Osteocyte (in vitro differentiated cells): ENCODE results near the gene PPDPF. TPM values are rescaled to one million over a fixed set of nuclear protein-coding genes. Genes with fewer than 3 reads are reported as not detected.
A peak's percentile ranks its signal among the peaks of the same experiment; 100 is the strongest.

Experiments used
- DNase-seq: peaks from one replicate; pipeline ENCODE4 v3.0.0; 2021; ENCODE audit warnings: mixed read lengths; ENCODE audit not compliant: unreplicated experiment; ENCODE audit errors: extremely low spot score
- H3K27ac Mint-ChIP-seq: one replicate; pipeline ENCODE4 v1.8.0; 2021; ENCODE audit warnings: mild to moderate bottlenecking, mixed read lengths; ENCODE audit not compliant: unreplicated experiment
- H3K27me3 Mint-ChIP-seq: one replicate; pipeline ENCODE4 v1.8.0; 2021; ENCODE audit warnings: mixed read lengths; ENCODE audit not compliant: unreplicated experiment
- H3K36me3 Mint-ChIP-seq: one replicate; pipeline ENCODE4 v1.8.0; 2021; ENCODE audit warnings: mixed read lengths; ENCODE audit not compliant: unreplicated experiment
- H3K4me1 Mint-ChIP-seq: one replicate; pipeline ENCODE4 v1.8.0; 2021; ENCODE audit warnings: mixed read lengths; ENCODE audit not compliant: unreplicated experiment
- H3K4me3 Mint-ChIP-seq: one replicate; pipeline ENCODE4 v1.8.0; 2021; ENCODE audit warnings: mild to moderate bottlenecking, moderate library complexity, mixed read lengths; ENCODE audit not compliant: unreplicated experiment
- H3K9me3 Mint-ChIP-seq: one replicate; pipeline ENCODE4 v1.8.0; 2021; ENCODE audit warnings: mixed read lengths; ENCODE audit not compliant: unreplicated experiment
- CTCF ChIP-seq: fragments of 200-600 bp; sonication (generic); IDR thresholded peaks from 2 replicates; pipeline ENCODE4 v1.5.0; 2021; ENCODE audit warnings: antibody characterized with exemption, mild to moderate bottlenecking, moderate library complexity
- total RNA-seq: library from RNA; stranded (reverse); gene quantifications from 2 replicates; pipeline ENCODE4 v1.2.1, GENCODE V29; 2021

Gene PPDPF
- total RNA-seq, 1 donor from 2014 or later = 239 TPM

DNA sequence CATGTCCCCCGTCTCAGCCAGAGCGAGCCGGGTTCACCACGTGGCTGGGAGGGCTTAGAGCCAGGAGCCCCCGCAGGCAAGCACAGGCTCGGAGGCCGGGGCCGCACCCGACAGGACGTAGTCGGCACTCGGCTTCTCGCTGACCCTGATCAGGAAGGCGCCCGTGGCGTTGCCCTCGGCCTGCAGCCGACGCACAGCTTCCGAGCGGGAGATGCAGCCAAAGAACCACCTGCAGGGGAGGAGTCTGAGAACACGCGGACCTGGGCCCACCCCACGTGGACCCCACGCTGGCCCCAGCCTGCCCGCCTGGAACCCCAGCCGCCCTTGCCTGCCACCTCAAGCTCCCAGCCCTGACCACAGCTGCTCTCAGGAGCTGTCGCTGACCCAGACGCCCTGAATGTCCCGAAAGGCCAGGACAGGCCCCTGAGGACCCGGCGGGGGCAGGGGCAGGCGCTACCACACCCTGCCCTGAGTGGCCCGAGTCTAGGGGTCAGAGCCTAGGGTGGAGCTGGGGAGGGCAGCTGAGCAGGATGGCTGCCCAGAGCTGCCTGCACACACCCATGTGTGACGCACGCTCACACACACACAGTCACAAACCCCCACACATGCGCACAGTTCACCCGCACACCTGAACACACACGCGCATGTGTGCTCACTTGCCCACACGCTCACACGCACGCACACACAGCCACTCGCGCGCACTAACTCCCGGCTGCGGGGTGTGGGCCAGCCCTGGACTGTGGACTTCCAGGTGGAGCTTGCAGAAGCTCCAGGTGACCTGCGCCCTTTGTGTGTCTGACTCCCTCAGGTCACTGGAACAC, 14.5 kb downstream of the PPDPF start:
- no peak for TF ChIP-seq CTCF
- no peaks in the 10 kb centered on the region for H3K27me3 Mint-ChIP-seq
- no peak overlapping the region for H3K4me3 Mint-ChIP-seq
- no peak for DNase-seq
- H3K9me3 Mint-ChIP-seq = no peaks in the 10 kb centered on the region
- no peaks in the 10 kb centered on the region for H3K36me3 Mint-ChIP-seq
- H3K27ac Mint-ChIP-seq = no peak overlapping the region
- peaks cover 15% of the 10 kb centered on the region for H3K4me1 Mint-ChIP-seq

DNA sequence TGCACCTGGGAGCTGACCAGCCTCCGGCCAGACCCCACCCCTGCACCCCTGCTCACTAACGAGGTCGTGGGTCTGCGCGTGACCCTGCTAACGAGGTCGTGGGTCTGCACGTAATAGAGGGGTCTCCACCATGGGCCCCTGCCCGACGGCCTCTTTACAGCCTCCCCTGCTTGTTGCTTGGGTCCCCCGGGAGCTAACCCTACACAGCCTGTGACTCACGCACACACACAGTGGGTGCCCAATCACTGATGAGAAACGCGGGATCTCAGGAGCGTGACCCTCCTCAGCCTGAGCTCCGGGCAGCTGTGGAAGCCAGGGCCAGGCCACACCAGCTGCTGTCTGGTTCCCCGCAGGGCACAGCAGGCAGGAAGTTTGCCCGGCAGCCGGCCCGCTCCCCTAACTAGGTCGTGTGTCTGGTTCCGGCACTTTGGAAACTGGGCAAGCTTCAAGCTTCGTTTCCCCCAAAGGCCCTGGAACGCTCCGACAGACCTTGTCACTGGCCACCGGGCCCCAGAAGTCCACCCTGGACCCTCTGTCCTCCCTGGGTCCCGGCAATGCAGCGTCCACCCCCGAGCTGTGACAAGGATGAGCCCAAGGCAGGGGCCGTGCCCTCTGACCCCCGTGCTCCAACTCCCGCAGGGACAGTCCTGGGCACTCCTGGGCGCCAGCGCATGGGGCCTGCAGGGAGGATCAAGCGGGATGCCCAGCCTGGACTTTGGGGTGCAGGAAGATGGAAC, 15.8 kb downstream of the PPDPF start:
- Mint-ChIP-seq H3K4me1 (peaks cover 15% of the 10 kb centered on the region), H3K9me3 (no peaks in the 10 kb centered on the region)

DNA sequence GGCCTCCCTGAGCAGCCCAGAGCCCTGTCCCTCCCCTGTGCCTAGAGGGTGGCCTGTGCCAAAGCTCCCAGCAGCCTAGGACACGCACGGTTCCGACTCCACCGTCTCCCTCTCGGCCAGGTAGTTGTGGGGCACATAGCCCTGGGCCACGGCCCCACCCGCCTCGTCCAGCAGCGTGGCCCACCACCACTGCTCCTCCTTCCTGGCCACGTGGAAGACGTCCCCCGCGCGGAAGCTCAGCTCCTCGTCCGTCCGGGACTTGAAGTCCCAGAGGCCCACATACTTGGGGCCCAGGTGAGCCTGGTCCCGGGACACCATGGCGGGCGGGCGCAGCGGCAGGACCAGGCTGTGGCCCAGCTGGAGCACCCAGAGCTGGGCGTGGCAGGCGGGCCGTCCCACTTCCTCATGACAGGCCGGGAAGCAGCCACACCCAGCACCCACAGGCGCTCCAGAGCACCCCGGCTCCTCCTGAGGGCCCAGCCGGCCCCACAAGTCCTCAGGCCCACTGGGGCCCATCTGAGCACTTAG, 16.5 kb downstream of the PPDPF start, which contains the start of gene PTK6:
PTK6 (minus strand) TSS at position 380 of the 528 bp plus-strand sequence; CDS start at position 318, 62 bp downstream.
- Mint-ChIP-seq H3K27ac (peak within 1 kb of the TSS; percentile 70), H3K36me3 (no peaks in the 10 kb centered on the region), H3K27me3 (no peaks in the 10 kb centered on the region), H3K4me3 (peak within 1 kb of the TSS; percentile 26), H3K9me3 (no peaks in the 10 kb centered on the region), H3K4me1 (peaks cover 15% of the 10 kb centered on the region)
- no peak for TF ChIP-seq CTCF
- no peak for DNase-seq

More for the DNA sequence above, 15.8 kb downstream of the PPDPF start:
- Mint-ChIP-seq H3K27me3 (no peaks in the 10 kb centered on the region), H3K36me3 (no peaks in the 10 kb centered on the region), H3K27ac (peak overlapping the region; percentile 70), H3K4me3 (no peak overlapping the region)
- TF ChIP-seq CTCF = no peak
- DNase-seq = no peak

DNA sequence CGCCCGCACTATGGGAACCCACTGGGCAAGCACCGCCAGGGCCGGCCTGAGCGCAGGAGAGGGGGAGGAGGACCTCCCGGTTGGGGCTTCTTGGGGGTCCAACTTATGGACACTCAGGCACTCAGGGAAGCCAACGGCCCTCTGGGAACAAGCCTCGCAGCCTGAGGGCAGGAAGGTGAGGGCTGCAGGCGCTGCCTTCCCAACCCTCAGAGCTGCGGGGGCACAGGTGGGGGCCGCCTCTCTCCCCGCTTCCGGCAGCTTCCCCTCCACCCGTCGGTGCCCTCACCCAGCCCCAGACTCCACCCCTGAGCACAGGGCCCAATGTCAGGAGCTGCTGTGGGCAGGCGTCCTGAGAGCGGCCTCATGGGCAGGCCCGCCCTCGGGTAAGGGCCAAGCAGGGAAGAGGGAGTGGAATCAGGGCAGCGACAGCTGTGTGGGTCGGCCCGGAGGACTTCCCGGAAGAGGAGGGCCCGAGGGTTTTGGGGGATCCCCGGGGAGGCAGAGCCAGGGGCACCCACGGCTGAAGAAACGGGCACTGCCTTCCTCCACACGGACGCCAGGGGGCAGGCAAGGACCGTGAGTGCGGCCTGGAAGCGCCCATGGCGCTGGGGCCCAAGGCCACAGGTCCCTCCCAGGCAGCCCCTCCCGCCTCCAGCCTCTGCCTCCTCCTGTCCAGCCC, 17.1 kb downstream of the PPDPF start:
- peak; percentile 98 for TF ChIP-seq CTCF
- DNase-seq = peak; percentile 93
- peak overlapping the region; percentile 26 for H3K4me3 Mint-ChIP-seq
- H3K27me3 Mint-ChIP-seq = no peaks in the 10 kb centered on the region
- no peaks in the 10 kb centered on the region for H3K36me3 Mint-ChIP-seq
- H3K9me3 Mint-ChIP-seq = no peaks in the 10 kb centered on the region
- peaks cover 15% of the 10 kb centered on the region for H3K4me1 Mint-ChIP-seq
- H3K27ac Mint-ChIP-seq = no peak overlapping the region
